Esophagus squamous epithelium (tissue), 5 donors: ENCODE results near the gene SCGB1D1. TPM values are rescaled to one million over a fixed set of nuclear protein-coding genes. Genes with fewer than 3 reads are reported as not detected.

ENCODE experiments used
- DNase-seq: peaks from one replicate; lab custom pipeline; 2025; lab: John Stamatoyannopoulos, UW
- H3K27ac ChIP-seq, 4 donors: fragments of 200-600 bp; sonication (generic); one replicate each; pipeline ENCODE4 v1.5.1; 2016 to 2019; ENCODE audit warnings: mild to moderate bottlenecking in 1 of 4
- H3K27me3 ChIP-seq, 4 donors: fragments of 200-600 bp; sonication (generic); 1 replicate in 3 of 4; 2 replicates in 1 of 4; pipeline versions ENCODE4 v1.5.1 to v1.6.0; 2017 to 2021; ENCODE audit warnings: antibody characterized with exemption in 1 of 4
- H3K36me3 ChIP-seq, 3 donors: fragments of 200-600 bp; sonication (generic); one replicate each; pipeline ENCODE4 v1.5.1; 2016 to 2019
- H3K4me1 ChIP-seq, 3 donors: fragments of 200-600 bp; sonication (generic); one replicate each; pipeline ENCODE4 v1.5.1; 2017 to 2019
- H3K4me3 ChIP-seq, 4 donors: fragments of 200-600 bp; sonication (generic); 1 replicate in 3 of 4; 2 replicates in 1 of 4; pipeline ENCODE4 v1.5.1; 2016 to 2019; ENCODE audit warnings: mild to moderate bottlenecking in 2 of 4, moderate library complexity in 1 of 4
- H3K9me3 ChIP-seq, 3 donors: fragments of 200-600 bp; sonication (generic); one replicate each; pipeline ENCODE4 v1.5.1; 2016 to 2019
- POLR2A ChIP-seq, 4 donors: fragments of 450-650 bp; IDR thresholded peaks; one replicate each; pipeline ENCODE4 v1.6.1; 2017; ENCODE audit warnings: antibody characterized with exemption in 4 of 4, mild to moderate bottlenecking in 4 of 4, moderate library complexity in 3 of 4
- WGBS, 2 donors: methylation state at CpG; one replicate each; pipeline ENCODE4 v1.1.5; 2018; 5-methylcytosine and 5-hydroxymethylcytosine counted together
- intact Hi-C: fragments of 100-400 bp; cut with DNase I; formaldehyde crosslinking; loops from one replicate; pipeline ENCODE4 v1.15.0; 2022
- total RNA-seq, 4 donors: library from RNA; depleted of rRNA; stranded (reverse); fragments of >200 nt; gene quantifications; one replicate each; pipeline ENCODE4 v1.1.0, GENCODE V29; 2016
- TF ChIP-seq, protein P1 (sequence below), 6 experiments: fragments of 450-650 bp in 4 of 6; fragments of 200-600 bp in 2 of 6; sonication (generic) in 2 of 6; IDR thresholded peaks; one replicate each; pipeline ENCODE4 v1.5.1; 2016 to 2019; ENCODE audit warnings: antibody characterized with exemption in 6 of 6, mild to moderate bottlenecking in 4 of 6, moderate library complexity in 4 of 6
- donor health status: DM: yes; HTN: yes; CAD: no.

The SCGB1D1 gene
- total RNA-seq, 4 donors from 2014 or later, result not detected

DNA sequence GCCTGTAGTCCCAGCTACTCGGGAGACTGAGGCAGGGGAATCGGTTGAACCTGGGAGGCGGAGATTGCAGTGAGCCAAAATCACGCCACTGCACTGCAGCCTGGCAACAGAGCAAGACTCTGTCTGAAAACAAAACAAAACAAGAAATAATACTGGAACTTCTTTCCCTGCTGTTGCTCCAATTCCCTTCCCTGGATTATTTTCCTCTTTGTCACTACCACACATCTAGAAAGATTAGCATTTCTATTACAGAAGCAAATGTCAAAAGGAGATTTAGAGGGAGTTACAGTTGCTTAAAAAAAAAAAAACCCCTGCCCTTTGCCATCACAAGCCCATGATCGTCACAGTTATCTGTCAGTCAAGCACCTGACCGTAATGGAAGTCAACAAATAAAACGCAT lies 17.7 kb upstream of the SCGB1D1 start:
- no peak for DNase-seq
- intact Hi-C loops, result no loop called here
- Histone ChIP-seq H3K36me3 (no peaks in the 10 kb centered on the region), H3K4me3 (no peak overlapping the region), H3K27ac (no peak overlapping the region), H3K9me3 (no peaks in the 10 kb centered on the region), H3K4me1 (peaks cover 0 to 7% (median 0%) of the 10 kb centered on the region in 3 donors), H3K27me3 (peaks cover 0 to 58% (median 0%) of the 10 kb centered on the region in 4 donors)
- WGBS, 2 donors, result 52 to 66% methylated on average over 7 of the region's 7 CpGs
- TF ChIP-seq, protein P1, sequence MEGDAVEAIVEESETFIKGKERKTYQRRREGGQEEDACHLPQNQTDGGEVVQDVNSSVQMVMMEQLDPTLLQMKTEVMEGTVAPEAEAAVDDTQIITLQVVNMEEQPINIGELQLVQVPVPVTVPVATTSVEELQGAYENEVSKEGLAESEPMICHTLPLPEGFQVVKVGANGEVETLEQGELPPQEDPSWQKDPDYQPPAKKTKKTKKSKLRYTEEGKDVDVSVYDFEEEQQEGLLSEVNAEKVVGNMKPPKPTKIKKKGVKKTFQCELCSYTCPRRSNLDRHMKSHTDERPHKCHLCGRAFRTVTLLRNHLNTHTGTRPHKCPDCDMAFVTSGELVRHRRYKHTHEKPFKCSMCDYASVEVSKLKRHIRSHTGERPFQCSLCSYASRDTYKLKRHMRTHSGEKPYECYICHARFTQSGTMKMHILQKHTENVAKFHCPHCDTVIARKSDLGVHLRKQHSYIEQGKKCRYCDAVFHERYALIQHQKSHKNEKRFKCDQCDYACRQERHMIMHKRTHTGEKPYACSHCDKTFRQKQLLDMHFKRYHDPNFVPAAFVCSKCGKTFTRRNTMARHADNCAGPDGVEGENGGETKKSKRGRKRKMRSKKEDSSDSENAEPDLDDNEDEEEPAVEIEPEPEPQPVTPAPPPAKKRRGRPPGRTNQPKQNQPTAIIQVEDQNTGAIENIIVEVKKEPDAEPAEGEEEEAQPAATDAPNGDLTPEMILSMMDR (IDR thresholded peaks at IDR 0.05), result no peak
- no peak for TF ChIP-seq POLR2A (IDR thresholded peaks at IDR 0.05)

DNA sequence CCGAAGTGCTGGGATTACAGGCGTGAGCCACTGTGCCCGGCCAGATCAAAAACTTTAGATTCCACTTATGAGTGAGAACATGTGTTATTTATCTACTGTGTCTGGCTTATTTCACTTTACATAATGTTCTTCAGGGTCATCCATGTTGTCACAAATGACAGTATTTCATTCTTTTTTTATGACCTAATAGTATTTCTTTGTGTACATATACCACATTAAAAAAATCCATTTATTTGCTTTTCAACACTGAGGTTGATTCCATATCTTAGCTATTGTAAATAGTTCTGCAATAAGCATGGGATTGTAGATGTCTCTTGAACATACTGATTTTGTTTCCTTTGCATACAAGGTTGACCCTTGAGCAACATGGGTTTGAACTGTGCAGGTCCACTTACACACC lies 13.2 kb upstream of the SCGB1D1 start:
- Histone ChIP-seq H3K9me3 (no peaks in the 10 kb centered on the region), H3K4me3 (no peak overlapping the region), H3K4me1 (peaks cover 0 to 1% (median 0%) of the 10 kb centered on the region in 3 donors), H3K27me3 (peaks cover 0 to 39% (median 0%) of the 10 kb centered on the region in 4 donors), H3K36me3 (no peaks in the 10 kb centered on the region), H3K27ac (no peak overlapping the region)
- no peak for TF ChIP-seq POLR2A (IDR thresholded peaks at IDR 0.05)
- TF ChIP-seq, protein P1 (IDR thresholded peaks at IDR 0.05), result no peak
- WGBS, 2 donors, result 90 to 95% methylated on average over 3 of the region's 3 CpGs
- DNase-seq, result no peak
- intact Hi-C loops, result no loop called here

DNA sequence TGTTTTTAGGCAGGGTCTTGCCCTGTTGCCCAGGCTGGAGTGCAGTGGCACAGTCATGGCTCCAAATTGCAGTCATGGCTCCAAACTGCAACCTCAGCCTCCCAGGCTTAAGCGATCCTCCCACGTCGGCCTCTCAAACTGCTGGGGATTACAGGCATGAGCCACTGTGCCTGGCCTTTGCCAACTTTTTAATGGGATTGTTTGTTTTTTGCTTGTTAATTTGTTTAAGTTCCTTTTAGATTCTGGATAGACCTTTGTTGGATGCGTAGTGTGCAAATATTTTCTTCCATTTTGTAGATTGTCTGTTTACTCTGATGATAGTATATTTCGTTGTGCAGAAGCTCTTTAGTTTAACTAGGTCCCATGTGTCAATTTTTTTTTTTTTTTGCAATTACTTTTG lies 10.0 kb upstream of the SCGB1D1 start:
- no peaks in the 10 kb centered on the region for H3K9me3 ChIP-seq
- peaks cover 0 to 39% (median 0%) of the 10 kb centered on the region in 4 donors for H3K27me3 ChIP-seq
- no peak overlapping the region for H3K4me3 ChIP-seq
- DNase-seq, result no peak
- no peaks in the 10 kb centered on the region for H3K36me3 ChIP-seq
- no peaks in the 10 kb centered on the region for H3K4me1 ChIP-seq
- H3K27ac ChIP-seq, result no peak overlapping the region
- 66 to 79% methylated on average over 5 of the region's 5 CpGs for WGBS, 2 donors
- intact Hi-C loops, result no loop called here
- TF ChIP-seq, protein P1 (IDR thresholded peaks at IDR 0.05), result no peak
- no peak for TF ChIP-seq POLR2A (IDR thresholded peaks at IDR 0.05)

DNA sequence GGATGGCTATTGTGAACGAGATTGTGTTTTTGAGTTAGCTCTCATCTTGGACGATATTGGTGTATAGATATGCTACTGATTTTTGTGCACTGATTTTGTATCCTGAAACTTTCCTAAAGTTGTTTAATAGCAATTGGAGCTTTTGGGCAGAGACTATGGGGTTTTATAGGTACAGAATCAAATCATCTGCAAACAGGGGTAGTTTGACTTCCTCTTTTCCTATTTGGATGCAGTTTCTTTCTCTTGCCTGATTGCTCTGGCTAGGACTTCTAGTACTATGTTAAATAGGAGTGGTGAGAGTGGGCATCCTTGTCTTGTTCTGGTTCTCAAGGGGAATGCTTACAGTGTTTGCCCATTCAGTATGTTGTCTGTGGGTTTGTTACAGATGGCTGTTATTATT lies 8.9 kb upstream of the SCGB1D1 start:
- Histone ChIP-seq H3K4me3 (no peak overlapping the region), H3K27me3 (peaks cover 0 to 44% (median 0%) of the 10 kb centered on the region in 4 donors), H3K27ac (no peak overlapping the region), H3K4me1 (no peaks in the 10 kb centered on the region), H3K9me3 (no peaks in the 10 kb centered on the region), H3K36me3 (no peaks in the 10 kb centered on the region)
- DNase-seq, result no peak
- intact Hi-C loops, result no loop called here
- TF ChIP-seq POLR2A (IDR thresholded peaks at IDR 0.05), result no peak
- TF ChIP-seq, protein P1 (IDR thresholded peaks at IDR 0.05), result no peak
- WGBS, 2 donors, result 65 to 79% methylated on average over 2 of the region's 2 CpGs

DNA sequence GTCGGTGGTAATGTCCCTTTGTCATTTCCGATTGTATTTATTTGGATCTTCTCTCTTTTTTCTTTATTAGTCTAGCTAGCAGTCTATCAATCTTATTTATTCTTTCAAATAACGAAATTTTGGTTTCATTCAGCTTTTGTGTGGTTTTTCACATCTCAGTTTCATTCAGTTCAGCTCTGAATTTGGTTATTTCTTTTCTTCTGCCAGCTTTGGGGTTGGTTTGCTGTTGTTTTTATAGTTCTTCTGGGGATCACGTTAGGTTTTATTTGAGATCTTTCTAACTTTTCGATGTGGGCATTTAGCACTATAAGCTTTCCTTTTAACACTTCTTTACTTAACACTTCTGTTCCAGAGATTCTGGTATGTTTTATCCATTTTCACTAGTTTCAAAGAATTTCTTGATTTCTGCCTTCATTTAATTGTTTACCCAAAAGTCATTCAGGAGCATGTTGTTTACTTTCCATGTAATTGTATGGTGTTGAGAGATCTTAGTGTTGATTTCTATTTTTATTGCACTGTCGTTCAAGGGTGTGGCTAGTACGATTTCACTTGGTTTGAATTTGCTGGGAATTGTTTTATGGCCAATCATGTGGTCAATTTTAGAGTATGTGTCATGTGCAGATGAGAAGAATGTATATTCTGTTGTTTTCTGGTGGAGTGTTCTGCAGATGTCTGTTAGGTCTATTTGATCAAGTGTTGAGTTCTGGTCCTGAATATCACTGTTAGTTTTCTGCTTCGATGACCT lies 7.7 kb upstream of the SCGB1D1 start:
- no peaks in the 10 kb centered on the region for H3K4me1 ChIP-seq
- no peaks in the 10 kb centered on the region for H3K9me3 ChIP-seq
- no peak for DNase-seq
- no peak overlapping the region for H3K27ac ChIP-seq
- intact Hi-C loops, result no loop called here
- peaks cover 0 to 41% (median 0%) of the 10 kb centered on the region in 4 donors for H3K27me3 ChIP-seq
- H3K4me3 ChIP-seq, result no peak overlapping the region
- H3K36me3 ChIP-seq, result no peaks in the 10 kb centered on the region
- TF ChIP-seq, protein P1 (IDR thresholded peaks at IDR 0.05), result no peak
- WGBS, 2 donors, result 59 to 62% methylated on average over 8 of the region's 8 CpGs
